Stimulated activated CD4-positive, alpha-beta T cell treated with anti-CD3 and anti-CD28 coated beads, Interleukin-1b, Interleukin-23, amount 100 ng/mL, for 48 hours (primary cell): Measurements from ENCODE around the gene ZCCHC7.

Experiments used
- DNase-seq: peaks from one replicate; pipeline ENCODE4 v3.0.0-alpha.2; 2020

ZCCHC7 gene

DNA sequence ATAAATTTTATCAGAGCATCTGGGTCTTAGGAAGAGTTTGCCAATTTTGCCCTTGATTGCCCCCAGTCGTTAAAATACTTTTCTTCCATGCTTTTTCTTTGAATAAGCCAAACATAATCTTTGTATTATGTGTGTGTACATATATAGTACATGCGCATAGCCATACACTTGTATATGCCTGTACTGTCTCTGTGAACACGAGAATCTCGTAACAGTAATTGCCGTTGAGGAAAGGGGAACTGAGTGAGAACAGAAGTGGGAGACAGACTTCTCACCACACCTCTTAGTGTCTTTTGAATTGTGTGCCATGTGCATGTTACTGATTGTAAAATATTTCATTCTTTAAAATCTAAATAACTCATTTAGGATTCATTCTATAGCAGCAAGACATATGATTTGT lies 222.5 kb downstream of the ZCCHC7 start:
- DNase-seq: no peak

DNA sequence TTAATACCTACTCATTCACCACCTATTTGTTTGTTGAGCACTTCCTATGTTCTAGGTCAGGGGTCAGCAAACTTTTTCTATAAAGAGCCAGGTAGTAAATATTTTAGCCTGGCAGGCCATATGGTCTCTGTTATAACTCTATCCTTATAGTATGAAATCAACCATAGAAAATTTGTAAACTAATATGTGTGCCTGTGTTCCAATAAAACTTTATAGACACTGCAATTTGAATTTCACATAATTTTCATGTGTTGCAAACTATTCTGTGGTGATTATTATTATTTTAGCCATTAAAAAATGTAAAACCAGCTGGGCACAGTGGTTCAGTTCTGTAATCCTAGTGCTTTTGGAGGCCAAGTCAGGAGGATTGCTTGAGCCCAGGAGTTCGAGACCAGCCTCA lies 223.3 kb downstream of the ZCCHC7 start:
- DNase-seq: no peak

DNA sequence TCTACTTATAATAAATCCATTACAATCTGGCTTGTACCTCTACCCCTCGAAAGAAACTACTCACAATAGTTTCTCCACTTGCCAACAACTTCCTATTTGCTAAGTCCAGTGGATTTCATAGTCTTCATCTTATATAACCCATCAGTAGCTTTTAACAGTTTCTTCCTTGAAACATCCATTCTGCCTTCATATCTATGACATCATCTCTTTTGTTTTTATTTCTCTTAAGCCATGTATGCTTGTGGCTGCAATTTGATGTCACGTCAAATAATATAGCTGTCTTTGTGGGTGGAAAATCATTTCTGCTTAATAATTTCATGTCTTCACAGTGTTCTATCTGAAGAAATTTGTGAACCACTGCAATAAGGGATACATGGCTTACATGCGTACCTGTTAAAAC lies 224.7 kb downstream of the ZCCHC7 start:
- no peak for DNase-seq

DNA sequence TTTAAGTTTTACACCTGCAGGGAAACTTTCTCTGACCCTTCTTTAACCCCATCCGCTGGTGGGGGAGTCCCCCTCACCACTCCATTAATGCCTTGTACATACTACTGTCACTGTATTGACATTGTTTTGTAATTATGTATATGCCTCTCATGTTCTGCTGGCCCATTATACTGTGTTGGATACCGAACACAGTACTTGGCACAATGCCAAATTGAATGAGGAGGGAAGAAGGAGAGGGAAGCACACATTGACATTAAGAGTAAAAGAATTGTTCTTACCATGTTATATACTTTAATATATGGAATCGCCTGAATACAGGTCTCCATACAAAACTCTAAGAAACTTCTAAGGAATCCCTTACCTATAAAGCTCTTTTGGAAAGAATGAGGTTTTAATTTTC lies 228.5 kb downstream of the ZCCHC7 start:
- no peak for DNase-seq

DNA sequence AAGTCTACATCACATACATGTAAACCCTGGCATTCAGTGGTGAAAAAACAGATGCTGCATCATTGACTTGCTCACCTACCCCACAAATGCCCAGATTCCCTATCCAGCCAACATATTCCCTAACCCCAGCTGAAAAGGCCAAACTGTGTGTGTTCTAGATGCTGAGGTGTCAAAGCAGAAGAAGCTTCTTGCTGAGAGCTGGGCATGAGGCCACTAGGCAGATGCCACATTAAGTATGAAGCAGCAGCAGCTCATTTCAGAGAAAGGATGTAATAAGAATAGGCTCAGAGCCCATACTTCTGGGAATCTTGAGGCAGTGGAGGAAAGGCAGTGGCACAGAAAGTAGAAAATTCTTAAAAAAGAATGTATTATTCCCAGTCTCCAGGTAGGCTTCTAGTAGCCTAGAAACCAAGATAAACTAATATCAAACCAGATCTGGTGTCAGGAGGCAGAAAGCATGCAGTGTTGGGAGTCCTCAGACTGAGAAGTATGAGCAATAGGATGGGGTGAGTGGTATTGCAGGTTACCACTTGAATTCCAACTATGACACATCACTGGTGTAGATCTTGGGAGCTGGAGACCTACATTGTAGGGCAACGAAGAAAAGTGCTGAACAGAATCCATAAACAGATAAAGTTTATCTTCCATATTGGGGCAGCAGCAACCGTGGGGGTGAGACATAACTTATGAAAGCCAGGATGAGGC lies 230.3 kb downstream of the ZCCHC7 start:
- DNase-seq: no peak

DNA sequence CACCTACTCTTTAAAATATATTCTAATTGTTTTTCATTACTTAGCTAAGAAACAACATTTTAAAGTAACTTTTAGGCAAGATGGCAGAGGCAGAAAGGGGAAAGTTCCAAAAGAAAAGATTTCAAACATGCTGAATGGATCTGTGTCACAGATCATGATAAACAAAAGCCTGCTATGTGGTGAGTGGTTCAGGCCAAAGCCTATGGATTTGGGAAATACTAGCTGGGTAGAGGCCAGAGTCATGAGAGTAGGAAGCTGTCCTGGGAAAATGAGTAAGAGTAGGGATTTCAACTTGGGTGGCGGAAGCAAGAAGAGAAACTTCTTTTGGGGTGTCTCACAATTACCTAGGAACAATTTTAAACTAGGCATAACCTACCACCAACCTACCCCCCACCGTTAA lies 233.4 kb downstream of the ZCCHC7 start:
- no peak for DNase-seq

DNA sequence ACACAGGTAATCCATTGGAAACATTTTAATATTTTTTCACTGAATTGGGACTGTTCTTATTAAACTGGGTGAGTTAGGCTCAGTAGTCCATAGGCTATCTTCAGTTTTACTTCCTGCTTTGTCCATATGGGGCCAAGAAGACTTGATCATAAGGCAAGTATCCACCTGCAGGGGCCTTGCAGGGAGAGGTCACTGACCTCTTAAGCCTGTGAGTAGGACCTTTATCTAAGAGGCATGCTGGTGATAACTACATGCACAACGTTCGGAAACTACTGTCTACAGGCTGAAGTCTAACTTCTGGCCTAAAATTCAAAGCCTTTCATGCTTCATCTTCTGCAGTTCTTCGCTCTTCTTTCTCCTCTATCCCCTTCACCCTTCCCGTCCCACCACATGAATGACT lies 242.1 kb downstream of the ZCCHC7 start:
- no peak for DNase-seq

- no peak for DNase-seq
Measured at GRCh38 chr9:37363124-37363523, 242.8 kb downstream of the ZCCHC7 start.

DNA sequence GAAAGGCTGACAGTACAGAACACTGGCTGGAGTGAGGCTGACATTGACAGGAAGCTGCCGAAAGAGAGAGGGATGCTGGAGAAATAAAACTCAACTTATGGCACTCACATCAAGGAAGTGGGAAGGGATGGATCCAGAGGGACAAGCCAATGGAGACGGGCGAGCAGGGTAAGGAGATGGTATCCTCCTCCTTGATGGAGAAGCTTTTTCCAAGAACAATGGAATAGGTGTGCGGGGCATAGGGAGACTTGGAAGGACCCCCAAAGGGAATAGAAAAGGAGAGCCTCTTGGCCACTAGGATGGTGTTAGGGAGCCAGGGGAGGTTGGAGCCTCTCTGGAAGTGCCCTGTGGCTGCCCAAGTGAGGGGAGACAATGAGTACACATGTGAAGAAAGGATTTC lies 243.8 kb downstream of the ZCCHC7 start:
- DNase-seq: no peak

- peak; percentile 11 for DNase-seq
Measured at GRCh38 chr9:37364751-37365360, 244.5 kb downstream of the ZCCHC7 start.

DNA sequence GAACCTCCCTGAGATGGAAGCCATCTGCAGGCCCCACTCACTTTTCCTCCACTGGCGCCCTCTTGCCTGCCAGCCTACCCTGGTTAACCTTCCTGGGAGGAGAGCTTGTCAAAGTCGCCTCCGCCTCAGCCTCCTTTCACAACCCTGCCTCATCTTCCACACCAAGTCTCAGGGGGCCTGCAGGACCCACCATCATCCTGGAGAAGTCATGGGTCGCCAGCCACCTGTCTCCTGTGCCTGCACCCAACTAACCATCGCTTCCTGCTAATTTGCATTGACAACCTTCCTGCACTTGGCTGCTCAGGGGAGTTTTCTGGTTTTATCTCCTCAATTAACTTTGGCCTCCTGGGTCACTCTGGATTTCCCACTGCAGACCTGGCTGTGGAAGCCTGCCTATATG lies 249.3 kb downstream of the ZCCHC7 start:
- no peak for DNase-seq

DNA sequence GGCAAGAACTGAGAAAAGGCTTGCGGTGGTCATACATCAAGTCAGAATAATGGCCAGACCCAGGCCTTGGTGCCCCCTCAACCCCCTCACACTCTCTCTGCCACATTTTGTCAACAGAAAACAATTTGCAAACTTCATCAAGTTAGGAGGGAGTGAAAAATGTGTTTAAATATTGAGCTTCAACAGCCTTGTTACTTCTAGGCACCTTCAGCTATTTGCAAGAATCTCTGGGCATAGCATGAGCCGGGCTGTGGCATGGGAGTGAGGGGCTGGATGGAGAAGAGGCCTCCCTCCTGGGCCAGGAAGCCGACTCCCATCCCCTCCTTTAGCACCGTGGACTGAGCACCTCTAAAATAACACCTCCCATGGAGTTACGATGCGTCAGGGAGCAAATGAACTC lies 249.9 kb downstream of the ZCCHC7 start:
- DNase-seq: no peak

DNA sequence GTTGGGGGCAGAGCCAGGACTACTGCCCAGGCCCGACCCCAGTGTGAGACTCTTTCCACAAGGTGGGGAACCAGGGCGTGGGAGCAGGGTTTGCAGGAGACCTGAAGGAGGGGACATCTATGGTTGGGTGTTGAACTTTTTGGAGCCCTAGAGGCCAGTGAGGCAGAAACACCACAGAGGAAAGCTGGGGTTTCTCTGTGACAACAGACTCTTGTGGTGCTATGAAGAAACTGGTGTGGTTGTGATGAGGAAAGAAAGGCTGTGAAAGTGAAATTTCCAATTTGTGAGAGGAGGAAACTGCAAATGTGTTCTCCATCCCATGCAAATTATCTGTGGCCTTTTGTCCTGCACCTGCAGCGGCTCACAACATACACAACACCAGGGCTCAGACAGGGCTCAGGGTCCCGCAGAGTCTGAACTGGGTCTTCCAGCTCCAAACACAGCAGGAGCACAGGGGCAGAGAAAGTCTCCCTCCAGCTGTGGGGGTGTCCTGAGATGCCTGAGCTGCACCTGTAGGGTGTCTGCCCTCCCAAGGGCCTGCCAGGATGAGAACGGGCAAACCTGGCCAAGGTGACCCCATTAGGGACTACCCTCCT lies 250.7 kb downstream of the ZCCHC7 start:
- DNase-seq: no peak

- DNase-seq: no peak
Measured at GRCh38 chr9:37371565-37372464, 251.4 kb downstream of the ZCCHC7 start.

DNA sequence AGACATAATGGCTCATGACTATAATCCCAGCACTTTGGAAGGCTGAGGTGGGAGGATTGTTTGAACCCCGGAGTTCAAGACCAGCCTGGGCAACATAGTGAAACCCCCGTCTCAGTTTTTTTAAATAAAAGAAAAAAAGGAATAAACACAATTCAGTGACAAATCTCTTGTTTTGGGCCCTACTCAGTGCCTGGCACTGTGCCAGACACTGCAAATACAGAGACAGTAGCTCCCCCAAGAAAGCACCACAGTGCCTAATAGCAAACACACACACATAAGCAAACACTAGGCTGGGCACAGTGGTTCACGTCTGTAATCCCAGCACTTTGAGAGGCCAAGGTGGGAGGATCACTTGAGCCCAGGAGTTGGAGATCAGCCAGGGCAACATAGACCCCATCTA lies 252.5 kb downstream of the ZCCHC7 start:
- DNase-seq: no peak

DNA sequence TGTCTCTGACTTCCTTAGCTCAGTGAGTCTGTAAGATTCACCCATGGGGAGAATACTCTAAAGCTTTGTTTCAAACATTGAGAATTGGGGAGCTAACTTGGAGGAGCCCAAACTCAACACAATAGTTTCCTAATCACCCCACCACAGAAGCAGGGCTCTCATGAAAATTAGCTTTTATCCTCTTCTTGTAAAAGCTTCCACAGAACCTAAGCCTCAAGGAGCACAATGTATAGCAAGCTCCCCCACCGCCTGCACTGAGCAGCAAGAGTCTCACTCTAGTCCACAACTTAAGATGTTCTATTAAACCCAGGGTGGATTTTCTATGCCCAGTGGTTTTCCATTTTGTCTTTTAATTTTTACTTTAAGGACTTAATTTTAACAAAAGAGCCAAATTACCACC lies 253.2 kb downstream of the ZCCHC7 start:
- no peak for DNase-seq

DNA sequence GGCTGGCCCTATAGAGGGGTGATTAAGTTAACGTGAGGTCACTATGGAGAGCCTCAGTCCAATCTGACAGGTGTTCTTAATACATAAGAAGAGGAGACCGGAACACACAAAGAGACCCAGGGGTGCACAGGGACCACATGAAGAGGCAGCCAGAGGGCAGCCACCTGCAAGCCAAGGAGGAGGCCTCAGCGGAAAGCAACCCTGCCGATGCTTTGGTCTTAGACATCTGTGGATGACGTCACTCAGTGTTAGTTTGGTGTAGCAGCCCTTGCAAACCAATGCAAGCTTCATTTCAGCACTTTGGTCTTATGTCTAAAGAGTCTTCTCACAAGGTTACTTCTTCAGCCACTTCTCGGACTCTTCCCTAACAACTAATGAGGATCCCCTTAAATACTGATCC lies 254.5 kb downstream of the ZCCHC7 start:
- DNase-seq: no peak

DNA sequence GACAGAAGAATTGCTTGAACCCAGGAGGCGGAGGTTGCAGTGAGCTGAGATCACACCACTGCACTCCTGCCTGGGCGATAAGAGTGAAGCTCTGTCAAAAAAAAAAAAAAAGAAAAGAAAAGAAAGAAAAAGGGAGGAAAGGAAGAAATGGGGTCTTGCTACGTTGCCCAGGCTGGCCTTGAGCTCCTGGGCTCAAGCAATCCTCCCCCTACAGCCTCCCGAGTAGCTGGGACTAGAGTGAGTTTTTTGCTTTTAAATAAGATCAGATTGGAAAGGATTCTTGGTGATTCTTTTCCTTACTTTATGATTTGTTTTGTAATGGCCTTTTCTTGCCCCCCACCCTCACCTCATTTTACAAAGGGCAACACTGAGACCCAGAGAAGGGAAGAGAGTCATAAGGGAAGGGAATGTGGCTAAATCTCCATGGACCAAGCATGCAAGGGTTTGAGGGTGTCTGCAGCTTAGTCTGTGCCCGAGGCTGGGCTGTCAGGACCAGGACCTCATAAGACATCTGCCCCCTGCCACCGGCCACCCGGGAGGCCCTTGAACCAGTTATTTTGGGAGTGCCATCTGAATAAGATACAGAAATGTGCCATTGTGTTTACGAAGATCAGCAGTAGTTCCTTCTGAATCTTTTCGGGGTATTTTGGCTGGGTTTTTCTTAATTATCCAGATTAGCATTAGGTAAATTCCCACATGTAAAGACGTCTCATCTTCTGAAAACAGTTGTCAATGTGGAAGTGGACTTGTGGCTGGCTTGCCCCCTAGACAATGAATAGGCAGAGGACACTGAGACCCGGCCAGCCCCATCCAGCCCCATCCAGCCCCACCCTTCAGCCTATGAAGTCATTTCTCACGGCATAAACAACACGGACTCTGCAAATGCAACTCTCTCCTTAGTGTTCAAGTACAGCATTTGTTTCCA lies 257.6 kb downstream of the ZCCHC7 start:
- no peak for DNase-seq

- DNase-seq: no peak
Measured at GRCh38 chr9:37378613-37379004, 258.2 kb downstream of the ZCCHC7 start.

DNA sequence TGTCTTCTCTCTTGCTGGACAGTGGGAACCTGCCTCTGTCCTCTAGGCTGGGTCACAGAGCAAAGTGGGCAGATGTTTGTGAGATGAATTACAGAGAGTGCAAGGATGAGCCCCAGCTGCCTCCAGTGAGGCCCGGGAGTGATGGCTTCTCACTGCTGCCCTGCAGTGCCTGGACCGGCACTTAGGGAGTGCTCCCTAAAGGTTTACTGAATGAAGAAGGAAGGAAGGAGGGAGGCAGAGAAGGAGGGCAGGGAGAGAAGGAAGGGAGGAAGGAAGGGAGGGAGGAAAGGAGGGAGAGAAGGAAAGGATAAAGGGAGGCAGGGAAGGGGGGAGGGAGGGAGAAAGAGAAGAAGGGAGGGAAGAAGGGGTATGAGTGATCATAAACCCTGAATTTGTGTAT lies 259.5 kb downstream of the ZCCHC7 start:
- no peak for DNase-seq

DNA sequence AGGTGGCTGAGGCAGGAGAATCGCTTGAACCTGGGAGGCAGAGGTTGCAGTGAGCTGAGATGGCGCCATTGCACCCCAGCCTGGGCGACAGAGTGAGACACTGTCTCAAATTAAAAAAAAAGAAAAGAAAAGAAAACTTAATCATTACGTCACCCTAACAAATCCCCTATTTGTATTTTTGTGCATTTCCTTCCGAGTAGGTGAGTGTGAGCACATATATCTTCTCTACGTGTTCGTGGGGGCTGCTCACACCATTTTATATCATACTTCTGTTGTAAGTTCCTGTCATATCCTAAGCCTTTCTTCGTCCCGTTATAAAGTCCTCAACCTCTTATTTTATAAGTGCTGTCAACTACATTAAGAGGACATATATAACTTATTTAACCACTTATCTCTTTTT lies 260.2 kb downstream of the ZCCHC7 start:
- DNase-seq: no peak

DNA sequence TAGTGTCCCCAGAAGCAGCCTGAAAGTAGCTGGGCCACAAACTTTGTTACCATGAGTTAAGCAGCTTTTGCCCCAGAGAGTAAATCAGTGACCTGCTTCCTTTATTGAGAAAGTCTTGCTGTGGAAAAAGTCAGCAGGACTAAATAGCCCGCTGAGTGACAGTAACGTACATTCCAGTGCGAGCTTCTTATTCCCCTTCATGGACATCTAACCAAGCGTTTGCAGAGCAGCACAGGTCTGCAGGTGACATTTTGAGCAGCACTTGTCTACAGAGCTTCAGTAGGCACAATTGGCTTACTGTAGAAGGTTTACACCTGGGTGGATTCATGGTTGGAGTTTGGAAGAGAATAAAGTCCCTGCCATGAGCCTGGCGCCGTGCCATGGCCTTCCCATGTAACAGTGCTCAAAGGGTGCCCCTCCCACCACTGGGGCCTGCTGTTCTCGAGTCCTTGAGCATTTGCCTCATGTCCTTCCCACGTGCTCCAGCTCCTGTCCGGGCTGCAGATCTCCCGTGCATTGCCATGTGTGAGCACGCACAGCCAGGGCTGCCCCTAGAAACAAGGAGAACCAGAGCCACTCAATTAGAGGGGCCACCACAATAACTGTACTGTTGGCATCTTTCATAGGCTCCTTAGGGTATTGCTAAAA lies 260.8 kb downstream of the ZCCHC7 start:
- no peak for DNase-seq
